Kidney epithelial cell (primary cell): ENCODE measurements around the gene FAM25G. TPM values are rescaled to one million over a fixed set of nuclear protein-coding genes. Genes with fewer than 3 reads are reported as not detected.
"Not testable (repeated sequence)": the region's sequence is repeated elsewhere in the genome, so short reads cannot be mapped to it uniquely, and the experiment has no call there.

ENCODE experiments used
- DNase-seq: peaks from one replicate; pipeline ENCODE4 v3.0.0-alpha.2; 2010; ENCODE audit warnings: low read depth
- H3K27me3 ChIP-seq: 2 replicates; pipeline ENCODE4 v1.6.0; 2011; ENCODE audit warnings: low read length; ENCODE audit not compliant: control insufficient read depth, insufficient read depth
- H3K36me3 ChIP-seq: 2 replicates; pipeline ENCODE4 v1.5.1; 2011; ENCODE audit warnings: low read length; ENCODE audit not compliant: control insufficient read depth, insufficient read depth
- H3K4me3 ChIP-seq: 2 replicates; pipeline ENCODE4 v1.5.1; 2011; ENCODE audit warnings: low read depth, mild to moderate bottlenecking, control low read depth, low read length
- total RNA-seq: library from RNA; depleted of rRNA; stranded (reverse); fragments of >200 nt; gene quantifications from 2 replicates; pipeline ENCODE4 v1.2.3, GENCODE V29; 2015

FAM25G gene
- total RNA-seq, result 3.2 and 15.7 TPM in 2 replicates

GRCh38 chr10:47491600-47491999 lies at the start of gene FAM25G:
FAM25G (minus strand) TSS chr10:47491700; CDS start chr10:47491674, 26 bp downstream.
- DNase-seq, H3K27me3 ChIP-seq, H3K36me3 ChIP-seq, H3K4me3 ChIP-seq: not testable (repeated sequence)

GRCh38 chr10:47536430-47536829 lies 44.9 kb upstream of the FAM25G start:
- H3K36me3 ChIP-seq, H3K4me3 ChIP-seq, DNase-seq, H3K27me3 ChIP-seq: not testable (repeated sequence)

- not testable (repeated sequence) for DNase-seq, H3K4me3 ChIP-seq, H3K36me3 ChIP-seq, H3K27me3 ChIP-seq
Observed at GRCh38 chr10:47523475-47523874, 32.0 kb upstream of the FAM25G start, which contains the start of gene AGAP9. AGAP9 (minus strand) TSS chr10:47523638; CDS start chr10:47523526, 112 bp downstream.

- DNase-seq, H3K27me3 ChIP-seq, H3K4me3 ChIP-seq, H3K36me3 ChIP-seq: not testable (repeated sequence)
Observed at GRCh38 chr10:47502313-47502712, 10.8 kb upstream of the FAM25G start.

- DNase-seq, H3K4me3 ChIP-seq, H3K36me3 ChIP-seq, H3K27me3 ChIP-seq: not testable (repeated sequence)
Observed at GRCh38 chr10:47494226-47494625, 2.7 kb upstream of the FAM25G start.

GRCh38 chr10:47489630-47490029 lies 1.9 kb downstream of the FAM25G start:
- DNase-seq, H3K27me3 ChIP-seq, H3K36me3 ChIP-seq, H3K4me3 ChIP-seq: not testable (repeated sequence)

GRCh38 chr10:47485943-47486342 lies 5.6 kb downstream of the FAM25G start:
- H3K4me3 ChIP-seq, H3K27me3 ChIP-seq, H3K36me3 ChIP-seq: not testable (repeated sequence)
- DNase-seq, result peak; percentile 0

- H3K27me3 ChIP-seq, H3K4me3 ChIP-seq, H3K36me3 ChIP-seq, DNase-seq: not testable (repeated sequence)
Observed at GRCh38 chr10:47484786-47485185, 6.7 kb downstream of the FAM25G start.

GRCh38 chr10:47483923-47484322 lies 7.6 kb downstream of the FAM25G start, which contains the start of gene ANXA8:
ANXA8 (minus strand) TSS chr10:47484115; CDS start chr10:47483933, 182 bp downstream.
- not testable (repeated sequence) for H3K36me3 ChIP-seq, DNase-seq, H3K4me3 ChIP-seq, H3K27me3 ChIP-seq

GRCh38 chr10:47482367-47482766 lies 9.1 kb downstream of the FAM25G start:
- DNase-seq, H3K4me3 ChIP-seq, H3K27me3 ChIP-seq: not testable (repeated sequence)

GRCh38 chr10:47481768-47482181 lies 9.7 kb downstream of the FAM25G start:
- H3K36me3 ChIP-seq, result not testable (repeated sequence)

More at GRCh38 chr10:47482367-47482766, 9.1 kb downstream of the FAM25G start:
- not testable (repeated sequence) for H3K36me3 ChIP-seq

GRCh38 chr10:47481182-47481766 lies 10.2 kb downstream of the FAM25G start:
- DNase-seq, result peak; percentile 43
- H3K27me3 ChIP-seq, H3K36me3 ChIP-seq, H3K4me3 ChIP-seq: not testable (repeated sequence)

More at GRCh38 chr10:47481768-47482181, 9.7 kb downstream of the FAM25G start:
- H3K4me3 ChIP-seq, DNase-seq, H3K27me3 ChIP-seq: not testable (repeated sequence)

GRCh38 chr10:47480133-47480532 lies 11.4 kb downstream of the FAM25G start:
- not testable (repeated sequence) for H3K4me3 ChIP-seq, H3K36me3 ChIP-seq, DNase-seq, H3K27me3 ChIP-seq

GRCh38 chr10:47478114-47478513 lies 13.4 kb downstream of the FAM25G start:
- not testable (repeated sequence) for H3K27me3 ChIP-seq, H3K4me3 ChIP-seq, H3K36me3 ChIP-seq, DNase-seq

GRCh38 chr10:47477078-47477477 lies 14.4 kb downstream of the FAM25G start:
- not testable (repeated sequence) for H3K27me3 ChIP-seq, H3K36me3 ChIP-seq, H3K4me3 ChIP-seq, DNase-seq
